Testis (tissue), 3 donors: ENCODE results near the gene MAB21L4. TPM values are rescaled to one million over a fixed set of nuclear protein-coding genes. Genes with fewer than 3 reads are reported as not detected.

ENCODE experiments used
- DNase-seq: peaks from one replicate; pipeline ENCODE4 v3.0.0-alpha.2; 2019
- H3K27ac ChIP-seq, 2 donors: fragments of 200-600 bp; sonication (generic); one replicate each; pipeline ENCODE4 v1.5.1; 2019
- H3K27me3 ChIP-seq: fragments of 200-600 bp; sonication (generic); one replicate; pipeline ENCODE4 v1.5.1; 2019
- H3K36me3 ChIP-seq: fragments of 200-600 bp; sonication (generic); one replicate; pipeline ENCODE4 v1.5.1; 2017; ENCODE audit warnings: low read depth; ENCODE audit errors: missing control alignments
- H3K4me1 ChIP-seq: fragments of 200-600 bp; sonication (generic); one replicate; pipeline ENCODE4 v1.5.1; 2019
- H3K4me3 ChIP-seq, 2 donors: fragments of 200-600 bp; sonication (generic); one replicate each; pipeline ENCODE4 v1.5.1; 2017 to 2019
- H3K9me3 ChIP-seq: fragments of 200-600 bp; sonication (generic); one replicate; pipeline ENCODE4 v1.5.1; 2017
- POLR2A ChIP-seq: fragments of 450-650 bp; IDR thresholded peaks from one replicate; pipeline ENCODE4 v1.6.1; 2017; ENCODE audit warnings: antibody characterized with exemption, mild to moderate bottlenecking, moderate library complexity
- WGBS, 2 donors: methylation state at CpG; one replicate each; pipeline ENCODE4 v1.1.5; 2018; 5-methylcytosine and 5-hydroxymethylcytosine counted together
- intact Hi-C: fragments of 100-400 bp; cut with DNase I; formaldehyde crosslinking; loops from one replicate; pipeline ENCODE4 v1.15.1; 2023; ENCODE audit warnings: low total_unique reads
- polyA plus RNA-seq: library from polyadenylated mRNA; stranded (reverse); fragments of 350-450 nt; fragmentation: Illumina TruSeq; extraction: RNeasy Lipid Tissue Mini Kit (QIAGEN cat#74804); gene quantifications from one replicate; pipeline ENCODE4 v1.2.3, GENCODE V29; 2014; ENCODE audit warnings: low read depth, low replicate concordance; ENCODE audit not compliant: insufficient read depth
- total RNA-seq, 2 donors: library from RNA; depleted of rRNA; stranded (reverse); fragments of >200 nt; gene quantifications; one replicate each; pipeline ENCODE4 v1.2.3, GENCODE V29; 2016
- TF ChIP-seq, protein P1 (sequence below), 3 experiments: fragments of 450-650 bp in 2 of 3; fragments of 200-600 bp in 1 of 3; sonication (generic) in 1 of 3; IDR thresholded peaks; one replicate each; pipeline ENCODE4 v1.5.1; 2016 to 2019; ENCODE audit warnings: antibody characterized with exemption in 3 of 3, mild to moderate bottlenecking in 2 of 3, moderate library complexity in 1 of 3

The MAB21L4 gene
- total and polyA plus RNA-seq, 3 donors from 2014 or later = 1.1 TPM; not detected in 2

DNA sequence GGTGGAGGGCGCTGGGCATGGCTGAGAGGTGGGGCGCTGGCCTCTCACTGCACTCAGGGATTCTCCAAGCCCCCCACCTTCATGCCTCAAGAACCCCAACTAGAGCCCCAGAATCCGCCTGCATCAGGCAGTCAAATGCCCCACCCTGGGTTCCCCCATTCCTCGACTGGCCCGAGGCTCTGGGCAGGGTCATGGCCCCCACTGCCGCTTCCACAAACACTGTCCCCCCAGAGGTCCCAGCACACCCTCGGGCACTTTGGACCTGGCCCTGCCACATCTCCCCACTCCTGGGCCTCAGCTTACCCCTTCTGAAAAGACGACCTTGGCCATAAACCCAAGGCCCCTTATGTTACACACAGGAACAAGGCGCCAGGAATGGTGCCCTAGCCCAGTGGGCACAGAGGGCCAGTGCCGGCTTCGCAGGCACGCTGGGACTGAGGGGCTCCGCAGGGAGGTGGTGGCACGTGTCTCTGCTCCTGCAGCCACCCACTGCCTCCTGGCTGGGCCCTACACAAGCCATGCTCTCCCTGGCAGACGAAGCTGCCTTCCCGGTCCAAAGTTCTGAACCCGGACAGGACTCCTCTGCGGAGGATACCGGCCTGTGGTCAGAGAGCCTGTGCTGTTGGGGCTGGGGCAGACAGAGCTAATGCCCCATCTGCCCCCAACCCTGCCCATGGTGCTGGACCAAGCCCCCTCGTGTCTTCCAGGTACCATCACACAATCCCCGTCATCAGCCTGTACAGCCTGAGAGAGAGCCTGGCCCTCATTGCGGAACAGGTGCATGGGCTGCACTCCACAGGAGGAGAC is 20.5 kb downstream of the MAB21L4 start:
- TF ChIP-seq, protein P1, sequence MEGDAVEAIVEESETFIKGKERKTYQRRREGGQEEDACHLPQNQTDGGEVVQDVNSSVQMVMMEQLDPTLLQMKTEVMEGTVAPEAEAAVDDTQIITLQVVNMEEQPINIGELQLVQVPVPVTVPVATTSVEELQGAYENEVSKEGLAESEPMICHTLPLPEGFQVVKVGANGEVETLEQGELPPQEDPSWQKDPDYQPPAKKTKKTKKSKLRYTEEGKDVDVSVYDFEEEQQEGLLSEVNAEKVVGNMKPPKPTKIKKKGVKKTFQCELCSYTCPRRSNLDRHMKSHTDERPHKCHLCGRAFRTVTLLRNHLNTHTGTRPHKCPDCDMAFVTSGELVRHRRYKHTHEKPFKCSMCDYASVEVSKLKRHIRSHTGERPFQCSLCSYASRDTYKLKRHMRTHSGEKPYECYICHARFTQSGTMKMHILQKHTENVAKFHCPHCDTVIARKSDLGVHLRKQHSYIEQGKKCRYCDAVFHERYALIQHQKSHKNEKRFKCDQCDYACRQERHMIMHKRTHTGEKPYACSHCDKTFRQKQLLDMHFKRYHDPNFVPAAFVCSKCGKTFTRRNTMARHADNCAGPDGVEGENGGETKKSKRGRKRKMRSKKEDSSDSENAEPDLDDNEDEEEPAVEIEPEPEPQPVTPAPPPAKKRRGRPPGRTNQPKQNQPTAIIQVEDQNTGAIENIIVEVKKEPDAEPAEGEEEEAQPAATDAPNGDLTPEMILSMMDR (IDR thresholded peaks at IDR 0.05) = no peak
- TF ChIP-seq POLR2A = no peak
- intact Hi-C loops = no loop called here
- Histone ChIP-seq H3K36me3 (no peaks in the 10 kb centered on the region), H3K27me3 (no peaks in the 10 kb centered on the region), H3K27ac (no peak overlapping the region), H3K4me3 (no peak overlapping the region), H3K4me1 (peaks cover 10% of the 10 kb centered on the region), H3K9me3 (no peaks in the 10 kb centered on the region)
- 93 to 94% methylated on average over 21 to 22 of the region's 22 CpGs for WGBS, 2 donors
- no peak for DNase-seq

DNA sequence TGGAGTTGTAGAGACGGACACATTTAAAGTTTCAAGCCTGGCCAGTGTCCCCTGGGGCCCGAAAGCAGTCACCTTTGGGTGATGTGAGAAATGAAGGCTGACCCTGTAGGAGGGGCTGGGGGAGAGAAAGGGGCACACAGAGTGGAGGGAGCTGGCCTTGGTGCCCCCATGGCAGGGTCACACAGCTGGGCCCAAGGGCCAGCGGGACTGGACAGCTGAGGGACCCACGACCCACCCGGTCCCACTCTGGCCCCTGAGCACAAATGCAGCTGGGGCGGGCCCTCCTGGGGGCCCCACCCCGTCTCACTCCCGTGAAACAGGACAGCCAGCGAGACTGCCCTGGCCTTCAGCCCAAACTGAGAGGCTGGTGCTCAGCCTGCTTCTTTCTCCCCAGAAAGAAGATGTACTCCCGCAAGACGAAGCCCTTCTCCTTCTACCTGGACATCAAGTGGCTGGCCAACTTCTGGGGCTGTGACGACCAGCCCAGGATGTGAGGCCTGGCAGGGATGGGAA is 21.2 kb downstream of the MAB21L4 start:
- H3K27me3 ChIP-seq = no peaks in the 10 kb centered on the region
- H3K4me1 ChIP-seq = peaks cover 10% of the 10 kb centered on the region
- no peak overlapping the region for H3K4me3 ChIP-seq
- no peak overlapping the region for H3K27ac ChIP-seq
- intact Hi-C loops = no loop called here
- TF ChIP-seq, protein P1 (IDR thresholded peaks at IDR 0.05) = no peak
- no peak for TF ChIP-seq POLR2A
- WGBS, 2 donors = 66 to 82% methylated on average over 5 to 9 of the region's 12 CpGs
- H3K36me3 ChIP-seq = no peaks in the 10 kb centered on the region
- no peak for DNase-seq
- H3K9me3 ChIP-seq = no peaks in the 10 kb centered on the region

DNA sequence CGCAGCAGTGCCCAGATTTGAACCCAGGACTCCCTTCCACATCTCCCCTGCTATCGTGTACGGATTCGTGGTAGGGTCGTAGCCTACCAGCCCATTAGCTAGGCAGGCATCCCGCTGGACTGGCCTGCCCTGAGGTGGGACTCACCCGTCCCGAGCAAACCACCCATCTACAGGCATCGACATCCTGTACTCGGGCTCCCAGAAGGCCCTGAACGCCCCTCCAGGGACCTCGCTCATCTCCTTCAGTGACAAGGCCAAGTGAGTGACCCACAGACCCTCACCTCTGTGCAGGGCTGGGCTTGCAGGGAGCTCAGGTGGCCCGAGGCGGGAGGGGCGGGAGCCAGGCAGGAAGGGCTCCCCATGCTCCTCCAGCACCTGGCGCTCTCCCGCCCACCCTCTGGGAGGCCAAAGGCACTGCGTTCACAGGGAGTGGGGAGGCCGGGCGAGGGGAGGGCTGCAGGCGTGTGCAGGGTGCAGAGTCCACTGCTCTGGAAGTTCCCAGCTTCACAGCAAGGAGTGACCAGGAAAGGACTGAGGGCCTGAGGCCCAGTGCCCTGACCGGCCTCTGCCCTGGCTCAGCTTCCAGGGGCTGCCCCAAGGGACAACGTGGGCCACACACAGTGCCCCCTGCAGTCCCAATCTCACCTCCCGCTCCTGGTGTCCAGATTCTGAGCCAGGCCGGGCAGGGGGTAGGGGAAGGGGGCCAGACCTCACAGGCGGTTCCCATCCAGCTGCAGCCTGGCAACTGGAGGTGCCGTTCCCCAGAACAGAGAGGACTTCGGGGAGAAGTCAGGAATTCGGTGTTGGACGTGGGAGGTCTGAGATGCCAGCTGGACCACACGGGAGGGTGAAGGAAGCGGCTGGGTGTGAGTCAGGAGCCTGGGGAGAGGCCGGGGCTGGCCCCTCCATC is 21.9 kb downstream of the MAB21L4 start:
- H3K27ac ChIP-seq = no peak overlapping the region
- intact Hi-C loops = no loop called here
- no peaks in the 10 kb centered on the region for H3K27me3 ChIP-seq
- H3K4me1 ChIP-seq = peaks cover 10% of the 10 kb centered on the region
- H3K36me3 ChIP-seq = no peaks in the 10 kb centered on the region
- H3K4me3 ChIP-seq = no peak overlapping the region
- WGBS, 2 donors = 66 to 69% methylated on average over 16 to 29 of the region's 33 CpGs
- no peaks in the 10 kb centered on the region for H3K9me3 ChIP-seq
- peak; percentile 23 for DNase-seq
- TF ChIP-seq POLR2A = no peak
- TF ChIP-seq, protein P1 (IDR thresholded peaks at IDR 0.05) = no peak

DNA sequence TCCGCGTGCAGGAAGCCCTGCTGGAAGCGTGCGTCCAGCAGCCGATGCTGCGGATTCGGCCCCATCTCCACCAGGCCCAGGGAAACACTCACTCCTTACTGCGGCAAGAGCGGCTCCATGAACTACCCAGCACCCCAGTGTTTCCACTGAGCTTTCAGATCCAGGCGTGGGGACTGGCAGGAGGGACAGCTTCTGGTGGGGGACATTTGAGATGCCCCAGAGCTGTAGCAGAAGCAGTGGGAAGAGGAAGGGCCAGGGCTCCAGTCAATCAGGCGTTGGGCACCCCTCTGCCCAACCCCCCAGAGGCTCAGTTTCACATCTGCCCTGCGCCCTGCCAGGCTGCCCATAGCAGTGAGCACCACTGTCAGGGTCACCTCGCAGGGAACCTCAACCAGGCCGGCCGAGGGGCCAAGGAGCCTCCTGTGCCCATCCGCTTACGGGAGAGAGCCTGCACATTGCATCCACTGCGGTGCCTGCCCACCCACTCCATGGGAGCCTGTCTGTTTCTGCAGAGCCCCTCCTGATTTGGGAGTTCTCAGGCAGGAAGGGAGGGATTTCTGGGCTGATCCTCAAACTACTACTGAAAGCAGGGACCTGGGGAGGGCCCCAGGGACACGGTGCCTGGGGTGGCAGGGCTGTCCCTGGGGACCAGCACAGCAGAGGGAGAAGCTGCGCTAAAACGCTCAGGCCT is 22.7 kb downstream of the MAB21L4 start:
- intact Hi-C loops = no loop called here
- no peaks in the 10 kb centered on the region for H3K36me3 ChIP-seq

More for the DNA sequence above, 22.7 kb downstream of the MAB21L4 start:
- no peaks in the 10 kb centered on the region for H3K27me3 ChIP-seq
- TF ChIP-seq, protein P1 (IDR thresholded peaks at IDR 0.05) = no peak
- no peak for TF ChIP-seq POLR2A
- no peak overlapping the region for H3K27ac ChIP-seq
- 89 to 92% methylated on average over 3 to 20 of the region's 21 CpGs for WGBS, 2 donors
- H3K9me3 ChIP-seq = no peaks in the 10 kb centered on the region
- H3K4me1 ChIP-seq = peaks cover 10% of the 10 kb centered on the region
- no peak for DNase-seq
- no peak overlapping the region for H3K4me3 ChIP-seq
